Stimulated activated CD8-positive, alpha-beta memory T cell treated with anti-CD3 and anti-CD28 coated beads, Interleukin-4, amount 100 ng/mL, for 48 hours (primary cell): ENCODE results near the gene BORCS5.
"Not testable (repeated sequence)": the region's sequence is repeated elsewhere in the genome, so short reads cannot be mapped to it uniquely, and the experiment has no call there.

Source experiments
- DNase-seq: peaks from one replicate; pipeline ENCODE4 v3.0.0-alpha.2; 2020

Gene BORCS5

GRCh38 chr12:12356896-12357718 lies at the start of gene BORCS5:
Gene BORCS5, plus strand, starts transcription at chr12:12357078. Its CDS starts 374 bp downstream, at chr12:12357452.
- DNase-seq: peak; percentile 98

- DNase-seq: not testable (repeated sequence)
Observed at GRCh38 chr12:12310695-12311094, 46.2 kb upstream of the BORCS5 start.

GRCh38 chr12:12315838-12316237 lies 41.0 kb upstream of the BORCS5 start:
- DNase-seq: no peak

GRCh38 chr12:12319451-12320183 lies 37.3 kb upstream of the BORCS5 start:
- no peak for DNase-seq

- no peak for DNase-seq
Observed at GRCh38 chr12:12323118-12323517, 33.8 kb upstream of the BORCS5 start.

GRCh38 chr12:12323591-12323990 lies 33.3 kb upstream of the BORCS5 start:
- DNase-seq: no peak

- DNase-seq: no peak
Observed at GRCh38 chr12:12326262-12326661, 30.6 kb upstream of the BORCS5 start.

GRCh38 chr12:12327802-12328201 lies 29.1 kb upstream of the BORCS5 start:
- DNase-seq: no peak

GRCh38 chr12:12331244-12331771 lies 25.6 kb upstream of the BORCS5 start:
- DNase-seq: no peak

GRCh38 chr12:12331896-12332295 lies 25.0 kb upstream of the BORCS5 start:
- no peak for DNase-seq

GRCh38 chr12:12333407-12334366 lies 23.2 kb upstream of the BORCS5 start:
- no peak for DNase-seq

- peak; percentile 77 for DNase-seq
Observed at GRCh38 chr12:12334367-12335040, 22.4 kb upstream of the BORCS5 start.

GRCh38 chr12:12336049-12336411 lies 20.8 kb upstream of the BORCS5 start:
- DNase-seq: no peak

- DNase-seq: no peak
Observed at GRCh38 chr12:12336511-12336910, 20.4 kb upstream of the BORCS5 start.

GRCh38 chr12:12338527-12339168 lies 18.2 kb upstream of the BORCS5 start:
- peak; percentile 10 for DNase-seq

GRCh38 chr12:12349711-12350665 lies 6.9 kb upstream of the BORCS5 start, which contains the start of gene MANSC1:
Gene MANSC1, minus strand, starts transcription at chr12:12350242. Its CDS starts 6,928 bp downstream, at chr12:12343314.
- peak; percentile 55 for DNase-seq

- no peak for DNase-seq
Observed at GRCh38 chr12:12350868-12351463, 5.9 kb upstream of the BORCS5 start.

- not testable (repeated sequence) for DNase-seq
Observed at GRCh38 chr12:12351468-12352185, 5.3 kb upstream of the BORCS5 start.

- DNase-seq: no peak
Observed at GRCh38 chr12:12353276-12353675, 3.6 kb upstream of the BORCS5 start.
